ENCODE measurements around the gene PLA2G7. TPM values are rescaled to one million over a fixed set of nuclear protein-coding genes. Genes with fewer than 3 reads are reported as not detected.

Gene PLA2G7
- total and polyA plus RNA-seq, 2 of the 8 experiments (the other 6 are each of a cell fraction or from before 2014, with no cell fraction given): 1.5 to 2.2 TPM

DNA sequence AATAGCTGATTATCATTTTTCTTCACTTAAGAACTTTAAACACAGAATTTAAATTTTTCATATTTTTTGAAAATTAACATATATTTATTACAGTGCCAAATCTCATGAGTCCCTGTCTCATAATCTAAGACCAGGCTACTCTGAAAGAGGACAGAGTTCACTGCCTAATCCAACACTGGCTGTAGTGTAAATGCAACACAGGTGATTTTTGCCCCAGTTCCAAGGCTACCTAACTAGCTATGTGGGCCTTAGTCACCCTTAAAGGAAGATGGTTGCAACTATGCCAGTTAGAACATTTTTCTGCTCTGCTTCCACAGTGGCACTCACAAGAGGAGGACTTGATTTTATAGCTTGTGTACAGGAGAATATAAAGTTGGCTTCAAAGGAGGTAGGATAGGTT lies 77.5 kb downstream of the PLA2G7 start:
- Histone ChIP-seq H2BK5ac (ENCODE audit: low read depth, low read length) (no peak overlapping the region), H2BK15ac (ENCODE audit: low read length) (no peak overlapping the region), H3K14ac (ENCODE audit: insufficient read length) (no peak overlapping the region), H2BK12ac (ENCODE audit: low read depth, low read length) (no peak overlapping the region), H2BK120ac (replicated peaks; ENCODE audit: low read depth, low read length) (no peak overlapping the region), H3K23me2 (ENCODE audit: low read depth, low read length) (peaks cover 4% of the 10 kb centered on the region), H3K4ac (replicated peaks; ENCODE audit: insufficient read length, low read depth, low read length) (no peak overlapping the region), H3K36me3 (ENCODE audit: control insufficient read depth in 2 of 4, insufficient read depth in 4 of 4, low read length in 3 of 4) (no peaks in the 10 kb centered on the region; a peak in 2 of 8 replicates), H2AFZ (ENCODE audit: low read length) (no peak overlapping the region), H3K18ac (ENCODE audit: extremely low read depth, low read length) (no peak overlapping the region), H4K91ac (replicated peaks; ENCODE audit: insufficient read length, low read length) (no peak overlapping the region), H3K27ac (ENCODE audit: low read depth, low read length) (no peak overlapping the region), H2AK5ac (ENCODE audit: low read depth, low read length) (no peak overlapping the region), H3K4me1 (replicated peaks in 1 of 4; ENCODE audit: control insufficient read depth in 3 of 4, insufficient read depth in 4 of 4, low read length in 3 of 4) (peaks cover 0 to 7% (median 0%) of the 10 kb centered on the region in 4 experiments; a peak in 2 of 7 replicates), H3K56ac (replicated peaks; ENCODE audit: insufficient read length, low read depth, low read length) (no peak overlapping the region), H3K9ac (replicated peaks in 1 of 4; ENCODE audit: extremely low read depth in 1 of 4, low read depth in 3 of 4, low read length in 3 of 4) (no peak overlapping the region), H4K20me1 (replicated peaks in 1 of 2; ENCODE audit: control insufficient read depth in 1 of 2, insufficient read depth in 2 of 2, low read length in 2 of 2) (peaks cover 0 to 2% of the 10 kb centered on the region in 2 experiments), H3K4me3 (ENCODE audit: extremely low read depth in 1 of 4, insufficient read depth in 2 of 4, low read depth in 3 of 4, low read length in 4 of 4) (no peak overlapping the region), H3K79me1 (ENCODE audit: low read depth, low read length) (no peaks in the 10 kb centered on the region), H3K9me3 (ENCODE audit: insufficient read depth in 2 of 2, low read depth in 1 of 2, low read length in 1 of 2) (no peaks in the 10 kb centered on the region), H4K5ac (ENCODE audit: insufficient read length, low read depth, low read length) (no peak overlapping the region), H3K23ac (ENCODE audit: insufficient read length) (no peak overlapping the region), H4K8ac (ENCODE audit: extremely low read depth, insufficient read depth, low read length) (no peak overlapping the region), H3K79me2 (ENCODE audit: control insufficient read depth in 1 of 2, insufficient read depth in 2 of 2, low read length in 2 of 2) (0 out of 4 replicates have a peak, but pooled peaks cover 0 to 2% of the 10 kb centered on the region in 2 experiments), H3K27me3 (replicated peaks in 1 of 4; ENCODE audit: control insufficient read depth in 3 of 4, extremely low read depth in 1 of 4, insufficient read depth in 3 of 4, low read length in 3 of 4) (peaks cover 0 to 5% (median 2%) of the 10 kb centered on the region in 4 experiments; a peak in 3 of 7 replicates), H3K4me2 (ENCODE audit: insufficient read depth in 1 of 2, low read depth in 2 of 2, low read length in 2 of 2) (no peak overlapping the region), H2BK20ac (ENCODE audit: low read length) (no peak overlapping the region)
- CTCF ChIA-PET (ENCODE audit: partially characterized antibody): interaction anchor here (0.6 to 2.5 kb wide), 7 partner anchors 10 to 435 kb away, joined by 3 to 14 read pairs (median 4); partner anchors contain the start of gene ANKRD66
- DNase-seq (ENCODE audit: low read depth in 1 of 2, low spot score in 2 of 2) (no peak), FAIRE-seq (no peak)
- POLR2A ChIA-PET (ENCODE audit: partially characterized antibody): no interaction called here
- TF ChIP-seq RFX5 (IDR thresholded peaks at IDR 0.05; ENCODE audit: borderline replicate concordance, low read depth, low read length) (no peak), GTF2F1 (IDR thresholded peaks at IDR 0.05; ENCODE audit: borderline replicate concordance, low read depth, low read length) (no peak)

All from H1 (cell line).